Neural cell (in vitro differentiated cells): Measurements from ENCODE around the gene GATB. TPM values are rescaled to one million over a fixed set of nuclear protein-coding genes. Genes with fewer than 3 reads are reported as not detected.

Source experiments
- H2AFZ ChIP-seq: fragments of 200-600, 300-800 bp; sonication (generic), shearing (Covaris generic); 2 replicates; pipeline ENCODE4 v1.6.0; 2014; ENCODE audit warnings: low read depth, mild to moderate bottlenecking, antibody characterized with exemption, low read length, moderate library complexity
- H3F3A ChIP-seq: fragments of 200-600 bp; shearing (Covaris generic); 2 replicates; pipeline ENCODE4 v1.6.1; 2016; ENCODE audit warnings: mild to moderate bottlenecking, moderate library complexity, mixed read lengths, antibody characterized with exemption, low read length; ENCODE audit not compliant: insufficient read depth, poor library complexity, severe bottlenecking
- H3K27ac ChIP-seq: fragments of 200-600, 300-800 bp; sonication (generic), shearing (Covaris generic); 2 replicates; pipeline ENCODE4 v1.5.1; 2014; ENCODE audit warnings: mild to moderate bottlenecking, low read length, moderate library complexity
- H3K27me3 ChIP-seq: fragments of 300-800, 200-600 bp; sonication (generic), shearing (Covaris generic); 2 replicates; pipeline ENCODE4 v1.6.0; 2014; ENCODE audit warnings: mild to moderate bottlenecking, low read depth, low read length, moderate library complexity; ENCODE audit not compliant: insufficient read depth
- H3K36me3 ChIP-seq: fragments of 300-800, 200-600 bp; sonication (generic), shearing (Covaris generic); 2 replicates; pipeline ENCODE4 v1.5.1; 2014; ENCODE audit warnings: mild to moderate bottlenecking, antibody characterized with exemption, low read length, moderate library complexity; ENCODE audit not compliant: insufficient read depth
- H3K4me2 ChIP-seq: fragments of 300-800, 200-600 bp; sonication (generic), shearing (Covaris generic); 2 replicates; pipeline ENCODE4 v1.6.0; 2014; ENCODE audit warnings: mild to moderate bottlenecking, low read length
- H3K4me3 ChIP-seq: fragments of 300-800, 200-600 bp; sonication (generic), shearing (Covaris generic); 2 replicates; pipeline ENCODE4 v1.5.1; 2014; ENCODE audit warnings: mild to moderate bottlenecking, low read length, moderate library complexity
- H3K79me2 ChIP-seq: fragments of 200-600 bp; shearing (Covaris generic); replicated peaks from 2 replicates; pipeline ENCODE4 v1.6.0; 2014; ENCODE audit warnings: mild to moderate bottlenecking, low read length, moderate library complexity; ENCODE audit not compliant: insufficient read depth
- H3K9ac ChIP-seq: fragments of 300-800, 200-600 bp; sonication (generic), shearing (Covaris generic); 2 replicates; pipeline ENCODE4 v1.6.1; 2016; ENCODE audit warnings: mild to moderate bottlenecking, low read length, mixed read lengths
- H3K9me2 ChIP-seq: fragments of 200-600 bp; shearing (Covaris generic); 2 replicates; pipeline ENCODE4 v1.6.1; 2016; ENCODE audit warnings: mild to moderate bottlenecking, low read length, mixed read lengths; ENCODE audit not compliant: insufficient read depth
- H3K9me3 ChIP-seq: fragments of 200-600, 300-800 bp; sonication (generic), shearing (Covaris generic); 2 replicates; pipeline ENCODE4 v1.6.1; 2016; ENCODE audit warnings: mild to moderate bottlenecking, mixed run types, low read length, moderate library complexity, mixed read lengths
- H4K20me1 ChIP-seq: fragments of 200-600 bp; shearing (Covaris generic); 2 replicates; pipeline ENCODE4 v1.6.1; 2016; ENCODE audit warnings: mild to moderate bottlenecking, mixed run types; ENCODE audit not compliant: insufficient read depth
- CTCF ChIP-seq: fragments of 450-650 bp; IDR thresholded peaks from 2 replicates; pipeline ENCODE4 v1.5.1; 2014; ENCODE audit warnings: antibody characterized with exemption, mild to moderate bottlenecking, moderate library complexity; ENCODE audit not compliant: poor library complexity, severe bottlenecking
- EP300 ChIP-seq: fragments of 450-650 bp; conservative IDR thresholded peaks from 2 replicates; pipeline ENCODE4 v1.6.1; 2014; ENCODE audit warnings: antibody characterized with exemption, mild to moderate bottlenecking, moderate library complexity; ENCODE audit not compliant: poor library complexity, severe bottlenecking
- EZH2 ChIP-seq: fragments of 200-600, 300-800 bp; shearing (Covaris generic), sonication (generic); IDR thresholded peaks from 2 replicates; pipeline ENCODE4 v1.6.1; 2014; ENCODE audit warnings: antibody characterized with exemption, low read length, borderline replicate concordance, mild to moderate bottlenecking; ENCODE audit not compliant: insufficient read depth, poor library complexity, severe bottlenecking
- MXI1 ChIP-seq: fragments of 450-650 bp; conservative IDR thresholded peaks from 2 replicates; pipeline ENCODE4 v1.6.1; 2014; ENCODE audit warnings: antibody characterized with exemption, mild to moderate bottlenecking; ENCODE audit not compliant: poor library complexity, severe bottlenecking
- POLR2AphosphoS5 ChIP-seq: IDR thresholded peaks from 2 replicates; pipeline ENCODE4 v1.6.1; 2012
- RAD21 ChIP-seq: fragments of 450-650 bp; conservative IDR thresholded peaks from 2 replicates; pipeline ENCODE4 v1.6.1; 2014; ENCODE audit warnings: antibody characterized with exemption, mild to moderate bottlenecking, moderate library complexity
- REST ChIP-seq: IDR thresholded peaks from 2 replicates; pipeline ENCODE4 v1.6.1; 2012; ENCODE audit warnings: borderline replicate concordance
- SMC3 ChIP-seq: fragments of 450-650 bp; conservative IDR thresholded peaks from 2 replicates; pipeline ENCODE4 v1.6.1; 2014; ENCODE audit warnings: antibody characterized with exemption, mild to moderate bottlenecking, moderate library complexity; ENCODE audit not compliant: poor library complexity
- TAF1 ChIP-seq: IDR thresholded peaks from 2 replicates; pipeline ENCODE4 v1.6.1; 2012; ENCODE audit warnings: low read depth
- polyA plus RNA-seq: library from polyadenylated mRNA; depleted of rRNA; stranded (reverse); fragments of >200 nt; gene quantifications from 2 replicates; pipeline ENCODE4 v1.2.3, GENCODE V29; 2014

The GATB gene
- polyA plus RNA-seq, 1 donor from 2014 or later: 15.3 TPM

GRCh38 chr4:151770154-151770553, 9.3 kb upstream of the GATB start:
- Histone ChIP-seq H3K27me3 (no peaks in the 10 kb centered on the region), H3K4me2 (no peak overlapping the region), H3K9me3 (no peaks in the 10 kb centered on the region), H3K79me2 (no peaks in the 10 kb centered on the region), H3K9ac (no peak overlapping the region), H3K27ac (no peak overlapping the region), H3K9me2 (no peaks in the 10 kb centered on the region), H3F3A (no peaks in the 10 kb centered on the region), H3K4me3 (no peak overlapping the region), H4K20me1 (no peaks in the 10 kb centered on the region), H2AFZ (no peak overlapping the region), H3K36me3 (no peaks in the 10 kb centered on the region)
- TF ChIP-seq TAF1: no peak

GRCh38 chr4:151768835-151769234, 8.0 kb upstream of the GATB start:
- Histone ChIP-seq H3K4me2 (no peak overlapping the region), H3K9me2 (no peaks in the 10 kb centered on the region), H3K4me3 (no peak overlapping the region), H3K36me3 (no peaks in the 10 kb centered on the region), H3K9me3 (no peaks in the 10 kb centered on the region), H4K20me1 (no peaks in the 10 kb centered on the region), H3F3A (no peaks in the 10 kb centered on the region), H3K27me3 (no peaks in the 10 kb centered on the region), H2AFZ (no peak overlapping the region), H3K27ac (no peak overlapping the region), H3K9ac (no peak overlapping the region), H3K79me2 (no peaks in the 10 kb centered on the region)
- TF ChIP-seq CTCF (no peak), MXI1 (no peak), RAD21 (no peak), TAF1 (no peak), POLR2AphosphoS5 (no peak), SMC3 (no peak)

GRCh38 chr4:151766691-151767090, 5.9 kb upstream of the GATB start:
- no peak overlapping the region for H2AFZ ChIP-seq
- no peaks in the 10 kb centered on the region for H3K79me2 ChIP-seq
- no peak overlapping the region for H3K9ac ChIP-seq
- no peaks in the 10 kb centered on the region for H4K20me1 ChIP-seq
- no peaks in the 10 kb centered on the region for H3F3A ChIP-seq
- H3K9me2 ChIP-seq: no peaks in the 10 kb centered on the region
- H3K27ac ChIP-seq: no peak overlapping the region
- no peaks in the 10 kb centered on the region for H3K9me3 ChIP-seq
- H3K27me3 ChIP-seq: no peaks in the 10 kb centered on the region
- no peaks in the 10 kb centered on the region for H3K36me3 ChIP-seq
- no peak overlapping the region for H3K4me3 ChIP-seq
- TF ChIP-seq CTCF (no peak), RAD21 (no peak), POLR2AphosphoS5 (no peak), EP300 (no peak), MXI1 (no peak), EZH2 (no peak), REST (no peak), TAF1 (no peak), SMC3 (no peak)
- H3K4me2 ChIP-seq: no peak overlapping the region
